HepG2 (cell line): ENCODE measurements around the gene TNNI2. TPM values are rescaled to one million over a fixed set of nuclear protein-coding genes. Genes with fewer than 3 reads are reported as not detected.
A peak's percentile ranks its signal among the peaks of the same experiment; 100 is the strongest.

Source experiments
- FOXO1 ChIP-seq: sonication (generic); formaldehyde crosslinking; IDR thresholded peaks from 2 replicates; pipeline ENCODE4 v1.4.0; 2020; ENCODE audit warnings: missing genetic modification reagents
- HIC2 ChIP-seq: sonication (generic); formaldehyde crosslinking; IDR thresholded peaks from 2 replicates; pipeline ENCODE4 v1.9.0; 2022; ENCODE audit warnings: low read depth, missing genetic modification reagents
- HMGXB4 ChIP-seq, 2 experiments: sonication (generic) in 1 of 2; formaldehyde crosslinking in 1 of 2; IDR thresholded peaks; 2 replicates each; pipeline versions ENCODE4 v1.4.0 to v1.6.1; 2018 to 2020; ENCODE audit warnings: missing genetic modification reagents in 2 of 2, borderline replicate concordance in 1 of 2, low read depth in 1 of 2, mild to moderate bottlenecking in 1 of 2, missing biosample characterization in 1 of 2
- HNRNPH1 ChIP-seq: fragments of 200-400 bp; formaldehyde crosslinking; optimal IDR thresholded peaks from 2 replicates; pipeline ENCODE3; 2017; ENCODE audit warnings: mild to moderate bottlenecking, low read depth, low read length
- KDM6A ChIP-seq: IDR thresholded peaks from 2 replicates; pipeline ENCODE4 v1.6.1; 2016; ENCODE audit warnings: low read depth
- MAFG ChIP-seq: sonication (generic); formaldehyde crosslinking; IDR thresholded peaks from 2 replicates; pipeline ENCODE4 v1.5.1; 2020; ENCODE audit warnings: mild to moderate bottlenecking, missing genetic modification reagents
- PHF8 ChIP-seq: sonication (generic); formaldehyde crosslinking; IDR thresholded peaks from 2 replicates; pipeline ENCODE4 v1.5.0; 2020; ENCODE audit warnings: missing genetic modification reagents
- RFXAP ChIP-seq: sonication (generic); formaldehyde crosslinking; IDR thresholded peaks from 2 replicates; pipeline ENCODE4 v1.4.0; 2020; ENCODE audit warnings: missing genetic modification reagents, borderline replicate concordance
- SATB2 ChIP-seq: sonication (generic); formaldehyde crosslinking; IDR thresholded peaks from 2 replicates; pipeline ENCODE4 v1.5.0; 2020; ENCODE audit warnings: missing genetic modification reagents
- TP53 ChIP-seq: sonication (generic); formaldehyde crosslinking; conservative IDR thresholded peaks from 2 replicates; pipeline ENCODE4 v1.4.0; 2020; ENCODE audit warnings: missing genetic modification reagents
- ZBTB14 ChIP-seq: sonication (generic); formaldehyde crosslinking; IDR thresholded peaks from 2 replicates; pipeline ENCODE4 v1.4.0; 2020; ENCODE audit warnings: missing genetic modification reagents
- ZNF138 ChIP-seq: sonication (generic); formaldehyde crosslinking; IDR thresholded peaks from 2 replicates; pipeline ENCODE4 v1.5.0; 2020; ENCODE audit warnings: mild to moderate bottlenecking, low read depth, missing genetic modification reagents
- ZNF17 ChIP-seq: sonication (generic); formaldehyde crosslinking; IDR thresholded peaks from 2 replicates; pipeline ENCODE4 v1.5.0; 2020; ENCODE audit warnings: mild to moderate bottlenecking, missing genetic modification reagents
- ZNF235 ChIP-seq: sonication (generic); formaldehyde crosslinking; IDR thresholded peaks from 2 replicates; pipeline ENCODE4 v1.8.1; 2023; ENCODE audit warnings: mild to moderate bottlenecking, missing genetic modification reagents, borderline replicate concordance
- ZNF275 ChIP-seq: sonication (generic); formaldehyde crosslinking; IDR thresholded peaks from 2 replicates; pipeline ENCODE4 v1.8.0; 2022; ENCODE audit warnings: missing genetic modification reagents, mild to moderate bottlenecking, inconsistent platforms, borderline replicate concordance
- ZNF333 ChIP-seq: sonication (generic); formaldehyde crosslinking; IDR thresholded peaks from 2 replicates; pipeline ENCODE4 v1.4.0; 2020; ENCODE audit warnings: mild to moderate bottlenecking, missing genetic modification reagents, borderline replicate concordance
- ZNF547 ChIP-seq: sonication (generic); formaldehyde crosslinking; IDR thresholded peaks from 2 replicates; pipeline ENCODE4 v1.5.1; 2020; ENCODE audit warnings: mild to moderate bottlenecking, missing genetic modification reagents
- ZNF615 ChIP-seq: sonication (generic); formaldehyde crosslinking; IDR thresholded peaks from 2 replicates; pipeline ENCODE4 v1.5.0; 2020; ENCODE audit warnings: mild to moderate bottlenecking, missing genetic modification reagents, borderline replicate concordance
- ZNF670 ChIP-seq: sonication (generic); formaldehyde crosslinking; IDR thresholded peaks from 2 replicates; pipeline ENCODE4 v1.8.0; 2022; ENCODE audit warnings: mild to moderate bottlenecking, missing genetic modification reagents, borderline replicate concordance
- ZNF775 ChIP-seq: sonication (generic); formaldehyde crosslinking; IDR thresholded peaks from 2 replicates; pipeline ENCODE4 v1.4.0; 2020; ENCODE audit warnings: missing genetic modification reagents, mild to moderate bottlenecking, moderate library complexity, borderline replicate concordance
- ZSCAN21 ChIP-seq: sonication (generic); formaldehyde crosslinking; IDR thresholded peaks from 2 replicates; pipeline ENCODE4 v1.8.0; 2022; ENCODE audit warnings: mild to moderate bottlenecking, missing genetic modification reagents, moderate library complexity, borderline replicate concordance
- polyA plus RNA-seq, 8 experiments: library from polyadenylated mRNA; depleted of rRNA in 3 of 8; stranded (reverse) in 7 of 8; unstranded in 1 of 8; fragments of >200 nt; fragmentation: Illumina TruSeq in 4 of 8; extraction: Trizol in 4 of 8; gene quantifications; 2 replicates each; pipeline versions ENCODE4 v1.2.1 to v1.2.3, GENCODE V29; 2011 to 2016; ENCODE audit warnings: low read depth in 4 of 8, missing spikeins in 1 of 8, mixed read lengths in 1 of 8; ENCODE audit not compliant: insufficient read depth in 1 of 8
- total RNA-seq, 5 experiments: library from RNA; depleted of rRNA; stranded (reverse); fragments of >200 nt; fragmentation: Illumina TruSeq; extraction: Trizol; gene quantifications; 2 replicates each; pipeline ENCODE4 v1.2.3, GENCODE V29; 2016; ENCODE audit warnings: low read depth in 1 of 5
- TF ChIP-seq, protein P1 (sequence below): sonication (generic); formaldehyde crosslinking; IDR thresholded peaks from 2 replicates; pipeline ENCODE4 v1.8.0; 2022; ENCODE audit warnings: missing genetic modification reagents, low read depth, mild to moderate bottlenecking, borderline replicate concordance

The TNNI2 gene
- total and polyA plus RNA-seq, 2 of the 13 experiments (the other 11 are each of a cell fraction or from before 2014, with no cell fraction given), result 7.2 to 12.0 TPM

- TF ChIP-seq ZBTB14 (CRISPR knock-in tag) (no peak), MAFG (CRISPR knock-in tag) (no peak), ZSCAN21 (peak; percentile 95), ZNF775 (CRISPR knock-in tag) (no peak), ZNF17 (CRISPR knock-in tag) (no peak), PHF8 (CRISPR knock-in tag) (peak; percentile 31; the same call in 1 of the 2 replicates), ZNF333 (CRISPR knock-in tag) (no peak), TP53 (CRISPR knock-in tag) (no peak; the same call in 1 of the 2 replicates), RFXAP (peak; percentile 69; the same call in 1 of the 2 replicates), ZNF275 (CRISPR knock-in tag) (no peak; the same call in 1 of the 2 replicates), ZNF670 (CRISPR knock-in tag) (peak; percentile 97), ZNF615 (CRISPR knock-in tag) (no peak), KDM6A (CRISPR knock-in tag) (peak; percentile 56; the same call in 1 of the 2 replicates), ZNF547 (CRISPR knock-in tag) (peak; percentile 85), ZNF235 (CRISPR knock-in tag) (peak; percentile 84; the same call in 1 of the 2 replicates), ZNF138 (CRISPR knock-in tag) (no peak), HMGXB4 (CRISPR knock-in tag; IDR thresholded peaks at IDR 0.05; ENCODE audit: borderline replicate concordance in 1 of 2, low read depth in 1 of 2) (peak; percentile 52 to 68; a peak in 2 of 4 replicates), SATB2 (no peak), HIC2 (CRISPR knock-in tag) (peak; percentile 100), FOXO1 (peak; percentile 94), HNRNPH1 (no peak)
- TF ChIP-seq, protein P1, sequence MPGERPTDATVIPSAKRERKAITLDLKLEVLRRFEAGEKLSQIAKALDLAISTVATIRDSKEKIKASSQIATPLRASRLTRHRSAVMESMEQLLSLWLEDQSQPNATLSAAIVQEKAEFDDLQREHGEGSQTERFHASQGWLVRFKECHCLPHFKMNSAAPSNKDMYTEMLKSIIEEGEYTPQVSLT, result peak; percentile 68; the same call in 1 of the 2 replicates
These were observed 3.6 kb downstream of the TNNI2 start (continued) for GRCh38 chr11:1842149-1843097.
